ENCODE data around the gene EID1. TPM values are rescaled to one million over a fixed set of nuclear protein-coding genes. Genes with fewer than 3 reads are reported as not detected.
"Not testable (repeated sequence)": the region's sequence is repeated elsewhere in the genome, so short reads cannot be mapped to it uniquely, and the experiment has no call there.

Gene EID1
- total and polyA plus RNA-seq, 2 donors (not counting 3 experiments of a cell fraction or from before 2014, with no cell fraction given) = 146 to 155 TPM

- H3K4me2 ChIP-seq (ENCODE audit: insufficient read depth, low read length); H3K27ac ChIP-seq (ENCODE audit: insufficient read depth, low read depth, low read length); FAIRE-seq; H3K4me3 ChIP-seq (replicated peaks in 1 of 3; ENCODE audit: insufficient read depth in 1 of 3, low read depth in 1 of 3, low read length in 3 of 3); H3K36me3 ChIP-seq (ENCODE audit: control insufficient read depth in 2 of 2, extremely low read depth in 1 of 2, insufficient read depth in 2 of 2, low read length in 2 of 2); H3K9ac ChIP-seq (replicated peaks; ENCODE audit: extremely low read depth, insufficient read depth, low read length); H3K4me1 ChIP-seq (ENCODE audit: control insufficient read depth, extremely low read depth, insufficient read depth, low read length); H4K20me1 ChIP-seq (replicated peaks; ENCODE audit: control insufficient read depth, extremely low read depth, insufficient read depth, low read length); POLR2A ChIA-PET; H3K79me2 ChIP-seq (ENCODE audit: control insufficient read depth, insufficient read depth, low read length); BruUV-seq (replicated peaks); H3K27me3 ChIP-seq (ENCODE audit: control insufficient read depth in 2 of 2, insufficient read depth in 2 of 2, low read length in 2 of 2); H2AFZ ChIP-seq (ENCODE audit: low read depth, low read length); DNase-seq (ENCODE audit: low read depth, low spot score); H3K9me3 ChIP-seq (replicated peaks; ENCODE audit: control insufficient read depth, insufficient read depth, low read length); dilution Hi-C loops (cut with MboI; ENCODE audit: extremely low pct_ligation_motif_present, low sequenced_read_pairs); H3K9me1 ChIP-seq (replicated peaks; ENCODE audit: control insufficient read depth, extremely low read depth, insufficient read depth, low read length): not testable (repeated sequence)
- intact Hi-C loops (cut with micrococcal nuclease) = loop anchor here (2.0 kb wide), 1 partner anchor 210 kb away; the partner anchor contains the start of gene FBN1
- CTCF ChIA-PET = interaction anchor here (8.3 to 10.8 kb wide), 2 partner anchors 292 to 495 kb away, joined by 69 to 181 read pairs; no protein-coding TSS in a partner anchor
These were observed 23.5 kb upstream of the EID1 start for GRCh38 chr15:48854434-48854833.

GRCh38 chr15:48855501-48856440 is 22.2 kb upstream of the EID1 start:
- Histone ChIP-seq H3K4me1 (ENCODE audit: control insufficient read depth, extremely low read depth, insufficient read depth, low read length) (no peaks in the 10 kb centered on the region), H4K20me1 (replicated peaks; ENCODE audit: control insufficient read depth, extremely low read depth, insufficient read depth, low read length) (no peaks in the 10 kb centered on the region), H3K4me3 (replicated peaks in 1 of 3; ENCODE audit: insufficient read depth in 1 of 3, low read depth in 1 of 3, low read length in 3 of 3) (no peak overlapping the region), H3K9ac (replicated peaks; ENCODE audit: extremely low read depth, insufficient read depth, low read length) (no peak overlapping the region), H2AFZ (ENCODE audit: low read depth, low read length) (peak overlapping the region; percentile 2), H3K27ac (ENCODE audit: insufficient read depth, low read depth, low read length) (no peak overlapping the region), H3K9me1 (replicated peaks; ENCODE audit: control insufficient read depth, extremely low read depth, insufficient read depth, low read length) (no peaks in the 10 kb centered on the region), H3K36me3 (ENCODE audit: control insufficient read depth in 2 of 2, extremely low read depth in 1 of 2, insufficient read depth in 2 of 2, low read length in 2 of 2) (no peaks in the 10 kb centered on the region), H3K79me2 (ENCODE audit: control insufficient read depth, insufficient read depth, low read length) (no peaks in the 10 kb centered on the region), H3K9me3 (replicated peaks; ENCODE audit: control insufficient read depth, insufficient read depth, low read length) (no peaks in the 10 kb centered on the region), H3K27me3 (ENCODE audit: control insufficient read depth in 2 of 2, insufficient read depth in 2 of 2, low read length in 2 of 2) (no peaks in the 10 kb centered on the region), H3K4me2 (ENCODE audit: insufficient read depth, low read length) (no peak overlapping the region)
- dilution Hi-C loops (cut with MboI; ENCODE audit: extremely low pct_ligation_motif_present, low sequenced_read_pairs) (no loop called here), intact Hi-C loops (cut with micrococcal nuclease) (loop anchor here (1.0 to 5.0 kb wide), 4 partner anchors 138 to 518 kb away; partner anchors contain the start of gene FBN1)
- CTCF ChIA-PET = interaction anchor here (0.6 to 10.8 kb wide), 10 partner anchors 45 to 1290 kb away, joined by 3 to 181 read pairs (median 6); partner anchors contain the start of genes CEP152, COPS2 and SHC4
- POLR2A ChIA-PET = no interaction called here
- TF ChIP-seq JUN (IDR thresholded peaks at IDR 0.05; ENCODE audit: borderline replicate concordance, insufficient read depth, insufficient read length, low read depth) (no peak), MAX (IDR thresholded peaks at IDR 0.05; ENCODE audit: insufficient read depth, insufficient read length) (no peak), CTCF (IDR thresholded peaks at IDR 0.05; ENCODE audit: extremely low read depth in 1 of 2, insufficient read depth in 1 of 2, low read depth in 1 of 2, low read length in 2 of 2) (peak; percentile 43 to 59), EZH2 (IDR thresholded peaks at IDR 0.05; ENCODE audit: borderline replicate concordance, low read depth, low read length, severe bottlenecking) (no peak), POLR2A (IDR thresholded peaks at IDR 0.05; ENCODE audit: low read depth, low read length) (no peak), GATA2 (IDR thresholded peaks at IDR 0.05; ENCODE audit: insufficient read depth, insufficient read length, low read depth, low read length) (no peak), POLR2AphosphoS5 (IDR thresholded peaks at IDR 0.05; ENCODE audit: insufficient read depth, low read depth, low read length) (no peak), MYC (IDR thresholded peaks at IDR 0.05; ENCODE audit: low read depth, low read length) (no peak)
- DNase-seq (ENCODE audit: low read depth, low spot score) (peak; percentile 61), FAIRE-seq (peak; percentile 70)
- no TSS peak for BruUV-seq (replicated peaks)
